ENCODE data around the gene IFFO2. TPM values are rescaled to one million over a fixed set of nuclear protein-coding genes. Genes with fewer than 3 reads are reported as not detected.
"Not testable (repeated sequence)": the region's sequence is repeated elsewhere in the genome, so short reads cannot be mapped to it uniquely, and the experiment has no call there.

Gene IFFO2
- total and polyA plus RNA-seq, 2 of the 13 experiments (the other 11 are each of a cell fraction or from before 2014, with no cell fraction given): 7.3 to 16.7 TPM

- H3K9ac ChIP-seq (ENCODE audit: insufficient read depth, low read depth, low read length): no peak overlapping the region
- intact Hi-C loops (cut with micrococcal nuclease; ENCODE audit: unreplicated experiment) (no loop called here), in situ Hi-C loops (cut with HindIII; ENCODE audit: extremely low pct_ligation_motif_present, low pct_unique_long_range_greater_than_20kb) (no loop called here)
- peaks cover 18% of the 10 kb centered on the region; the same call in 1 of the 2 replicates for H4K20me1 ChIP-seq (ENCODE audit: insufficient read depth, low read length)
- no peak overlapping the region for H3K27ac ChIP-seq (ENCODE audit: extremely low read length, insufficient read depth, low read length)
- no peak overlapping the region for H3K4me2 ChIP-seq (ENCODE audit: low read depth, low read length)
- ATAC-seq (no peak), FAIRE-seq (no peak), DNase-seq (ENCODE audit: low spot score) (no peak)
- ChIA-PET CTCF (ENCODE audit: low intra/inter-chr PET ratio, low total read pairs) (no interaction called here), POLR2A (no interaction called here)
- no peak overlapping the region for H2AFZ ChIP-seq (ENCODE audit: low read length)
- peaks cover 17 to 34% of the 10 kb centered on the region in 2 experiments for H3K36me3 ChIP-seq (replicated peaks in 1 of 2; ENCODE audit: control insufficient read depth in 1 of 2, insufficient read depth in 2 of 2, low read length in 2 of 2)
- H3K9me3 ChIP-seq (ENCODE audit: low read length): no peaks in the 10 kb centered on the region
- TF ChIP-seq DR1 (CRISPR knock-in tag; IDR thresholded peaks at IDR 0.05) (no peak), ZNF737 (CRISPR knock-in tag; IDR thresholded peaks at IDR 0.05; ENCODE audit: borderline replicate concordance) (no peak), MIER2 (CRISPR knock-in tag; IDR thresholded peaks at IDR 0.05) (no peak), MNT (IDR thresholded peaks at IDR 0.05) (no peak), U2AF2 (IDR thresholded peaks at IDR 0.05; ENCODE audit: low read depth, low read length) (no peak), SRSF1 (optimal IDR thresholded peaks at IDR 0.05; ENCODE audit: low read depth, low read length) (no peak), POLR2G (IDR thresholded peaks at IDR 0.05; ENCODE audit: low read depth, low read length) (peak; percentile 26; the same call in 1 of the 2 replicates), ZNF740 (CRISPR knock-in tag; IDR thresholded peaks at IDR 0.05) (peak; percentile 89), ZNF121 (CRISPR knock-in tag; IDR thresholded peaks at IDR 0.05) (no peak), BRD4 (CRISPR knock-in tag; IDR thresholded peaks at IDR 0.05) (no peak), POLR2A (IDR thresholded peaks at IDR 0.05; ENCODE audit: insufficient read depth in 1 of 2, low read depth in 2 of 2, low read length in 2 of 2) (0 out of 4 replicates have a peak, but pooled peaks of 1 of the 2 experiments have one; percentile 7), ZNF782 (CRISPR knock-in tag; IDR thresholded peaks at IDR 0.05; ENCODE audit: borderline replicate concordance) (no peak), CEBPB (IDR thresholded peaks at IDR 0.05; ENCODE audit: borderline replicate concordance, low read depth, low read length) (peak; percentile 48; the same call in 1 of the 2 replicates), KLF6 (CRISPR knock-in tag; IDR thresholded peaks at IDR 0.05) (no peak), ZZZ3 (CRISPR knock-in tag; IDR thresholded peaks at IDR 0.05; ENCODE audit: borderline replicate concordance) (no peak), CBX2 (IDR thresholded peaks at IDR 0.05; ENCODE audit: low read depth, low read length) (no peak), CBX2 (CRISPR knock-in tag; IDR thresholded peaks at IDR 0.05; ENCODE audit: low read depth) (no peak), ZNF12 (CRISPR knock-in tag; IDR thresholded peaks at IDR 0.05) (no peak)
- H3K27me3 ChIP-seq (ENCODE audit: control insufficient read depth in 1 of 2, insufficient read depth in 2 of 2, low read length in 2 of 2): peaks cover 1 to 12% of the 10 kb centered on the region in 2 experiments; a peak in 4 of 5 replicates
- no TSS peak for BruUV-seq (replicated peaks)
- no peaks in the 10 kb centered on the region for H3K79me2 ChIP-seq (ENCODE audit: insufficient read depth, low read length)
- peaks cover 9% of the 10 kb centered on the region for H3K4me1 ChIP-seq (ENCODE audit: insufficient read depth, low read length)
- WGBS (ENCODE audit: low lambda C conversion rate): 97% methylated on average over 9 of the region's 10 CpGs
- H3K4me3 ChIP-seq (replicated peaks in 1 of 3; ENCODE audit: insufficient read depth in 1 of 3, low read depth in 2 of 3, low read length in 3 of 3): no peak overlapping the region
Measured at GRCh38 chr1:18870957-18871356, 85.5 kb downstream of the IFFO2 start.

GRCh38 chr1:18870595-18870865, 85.9 kb downstream of the IFFO2 start:
- ATAC-seq; H3K9me3 ChIP-seq (ENCODE audit: low read length); H3K4me3 ChIP-seq (replicated peaks in 1 of 3; ENCODE audit: insufficient read depth in 1 of 3, low read depth in 2 of 3, low read length in 3 of 3); H3K27ac ChIP-seq (ENCODE audit: extremely low read length, insufficient read depth, low read length); in situ Hi-C loops (cut with HindIII; ENCODE audit: extremely low pct_ligation_motif_present, low pct_unique_long_range_greater_than_20kb); H3K4me1 ChIP-seq (ENCODE audit: insufficient read depth, low read length); DNase-seq (ENCODE audit: low spot score); intact Hi-C loops (cut with micrococcal nuclease; ENCODE audit: unreplicated experiment); H2AFZ ChIP-seq (ENCODE audit: low read length); H3K4me2 ChIP-seq (ENCODE audit: low read depth, low read length); POLR2A ChIA-PET; H3K79me2 ChIP-seq (ENCODE audit: insufficient read depth, low read length); CTCF ChIA-PET (ENCODE audit: low intra/inter-chr PET ratio, low total read pairs); BruUV-seq (replicated peaks); FAIRE-seq; H3K9ac ChIP-seq (ENCODE audit: insufficient read depth, low read depth, low read length): not testable (repeated sequence)
- peaks cover 14% of the 10 kb centered on the region; the same call in 1 of the 2 replicates for H4K20me1 ChIP-seq (ENCODE audit: insufficient read depth, low read length)
- 76% methylated on average over 3 of the region's 3 CpGs for WGBS (ENCODE audit: low lambda C conversion rate)
- peaks cover 1 to 17% of the 10 kb centered on the region in 2 experiments for H3K27me3 ChIP-seq (ENCODE audit: control insufficient read depth in 1 of 2, insufficient read depth in 2 of 2, low read length in 2 of 2)
- peaks cover 15 to 30% of the 10 kb centered on the region in 2 experiments for H3K36me3 ChIP-seq (replicated peaks in 1 of 2; ENCODE audit: control insufficient read depth in 1 of 2, insufficient read depth in 2 of 2, low read length in 2 of 2)
